CD4-positive, alpha-beta T cell treated with Interleukin-4 for 1 hour (primary cell): ENCODE measurements around the gene RHCE.
"Not testable (repeated sequence)": the region's sequence is repeated elsewhere in the genome, so short reads cannot be mapped to it uniquely, and the experiment has no call there.

ENCODE experiments used
- DNase-seq, 2 donors: peaks; one replicate each; pipeline ENCODE4 v3.0.0-alpha.2; 2020 to 2022

The RHCE gene

DNA sequence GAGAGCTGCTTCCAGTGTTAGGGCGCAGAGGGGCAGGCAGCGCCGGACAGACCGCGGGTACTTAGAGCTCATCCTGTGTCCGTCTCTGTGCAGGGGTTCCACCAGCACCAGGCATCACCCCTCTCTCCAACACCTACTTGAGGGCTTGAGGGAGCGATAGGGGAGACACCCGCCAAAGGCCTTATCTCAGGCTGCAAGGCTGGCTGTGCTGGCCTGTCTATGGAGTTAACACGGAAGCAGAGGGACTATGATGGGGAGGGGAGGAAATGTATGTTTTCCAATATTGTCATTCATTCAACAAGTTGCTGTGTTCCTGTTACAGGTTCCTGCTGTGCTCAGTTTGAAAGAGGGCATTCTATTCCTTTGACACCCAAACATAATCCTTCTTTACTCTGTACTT, at the start of gene RHCE:
RHCE (minus strand) TSS at position 111 of the 400 bp plus-strand sequence; CDS start at position 72, 39 bp downstream.
- DNase-seq, result not testable (repeated sequence)

- no peak for DNase-seq
These were observed 48.6 kb upstream of the RHCE start for GRCh38 chr1:25469177-25469576.

DNA sequence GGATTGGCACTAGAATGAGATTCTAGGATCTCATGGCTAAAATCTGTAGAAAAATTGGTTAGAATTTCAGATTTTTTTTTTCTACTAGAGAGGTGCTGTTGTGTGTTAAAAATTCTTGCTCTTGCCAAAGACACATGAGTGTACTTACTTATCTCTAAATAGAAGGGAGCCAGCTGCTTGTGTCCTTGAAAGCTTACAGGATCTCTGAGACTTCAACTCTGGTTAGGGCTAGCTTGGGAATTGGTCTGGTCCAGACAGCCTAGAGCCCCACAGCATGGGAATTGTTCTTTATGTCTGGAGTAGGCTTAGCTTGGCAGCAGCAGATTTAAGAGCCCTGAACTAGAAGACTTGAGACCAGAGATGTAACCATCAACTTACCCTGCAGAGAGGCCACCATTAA, 47.4 kb upstream of the RHCE start:
- no peak for DNase-seq

GRCh38 chr1:25467616-25468015, 47.0 kb upstream of the RHCE start:
- DNase-seq, result no peak

- DNase-seq, result no peak
These were observed 46.6 kb upstream of the RHCE start for GRCh38 chr1:25467193-25467592.

GRCh38 chr1:25462732-25463131, 42.1 kb upstream of the RHCE start:
- no peak for DNase-seq

GRCh38 chr1:25461849-25462248, 41.2 kb upstream of the RHCE start:
- no peak for DNase-seq

DNA sequence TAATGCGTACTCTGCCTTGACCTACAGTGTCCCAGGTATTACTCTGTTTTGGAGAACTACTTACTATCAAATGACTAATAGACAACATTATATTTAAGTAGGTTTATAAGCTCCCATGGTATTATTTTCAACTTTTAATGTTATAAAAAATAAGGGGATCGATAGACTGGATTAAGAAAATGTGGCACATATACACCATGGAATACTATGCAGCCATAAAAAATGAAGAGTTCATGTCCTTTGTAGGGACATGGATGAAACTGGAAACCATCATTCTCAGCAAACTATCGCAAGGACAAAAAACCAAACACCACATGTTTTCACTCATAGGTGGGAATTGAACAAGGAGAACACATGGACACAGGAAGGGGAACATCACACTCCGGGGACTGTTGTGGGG, 40.2 kb upstream of the RHCE start:
- DNase-seq, result not testable (repeated sequence)

GRCh38 chr1:25460020-25460419, 39.4 kb upstream of the RHCE start:
- no peak for DNase-seq

- DNase-seq, result no peak
These were observed 38.1 kb upstream of the RHCE start for GRCh38 chr1:25458541-25459298.

DNA sequence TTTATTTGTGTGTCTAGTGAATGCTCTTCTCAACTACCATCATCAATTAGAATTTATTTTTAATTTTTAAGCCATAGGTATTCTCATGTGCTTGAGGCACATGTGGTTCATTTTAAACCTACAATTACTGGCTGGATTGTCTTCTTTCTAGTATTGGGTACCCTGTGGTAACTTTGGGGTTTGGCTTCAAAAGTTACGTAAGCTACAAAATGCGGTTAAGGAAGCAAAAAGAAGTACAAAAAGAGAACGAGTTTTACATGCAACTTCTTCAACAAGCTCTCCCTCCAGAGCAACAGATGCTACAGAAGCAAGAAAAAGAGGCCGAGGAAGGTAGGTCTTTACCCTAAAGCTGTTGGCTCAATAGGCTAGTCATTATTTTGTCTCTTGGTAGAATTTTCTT, 35.9 kb upstream of the RHCE start:
- DNase-seq, result no peak

- DNase-seq, result no peak
These were observed 31.3 kb upstream of the RHCE start for GRCh38 chr1:25451908-25452307.

- DNase-seq, result no peak
These were observed 30.3 kb upstream of the RHCE start for GRCh38 chr1:25450891-25451290.

GRCh38 chr1:25447547-25447946, 26.9 kb upstream of the RHCE start:
- no peak for DNase-seq

DNA sequence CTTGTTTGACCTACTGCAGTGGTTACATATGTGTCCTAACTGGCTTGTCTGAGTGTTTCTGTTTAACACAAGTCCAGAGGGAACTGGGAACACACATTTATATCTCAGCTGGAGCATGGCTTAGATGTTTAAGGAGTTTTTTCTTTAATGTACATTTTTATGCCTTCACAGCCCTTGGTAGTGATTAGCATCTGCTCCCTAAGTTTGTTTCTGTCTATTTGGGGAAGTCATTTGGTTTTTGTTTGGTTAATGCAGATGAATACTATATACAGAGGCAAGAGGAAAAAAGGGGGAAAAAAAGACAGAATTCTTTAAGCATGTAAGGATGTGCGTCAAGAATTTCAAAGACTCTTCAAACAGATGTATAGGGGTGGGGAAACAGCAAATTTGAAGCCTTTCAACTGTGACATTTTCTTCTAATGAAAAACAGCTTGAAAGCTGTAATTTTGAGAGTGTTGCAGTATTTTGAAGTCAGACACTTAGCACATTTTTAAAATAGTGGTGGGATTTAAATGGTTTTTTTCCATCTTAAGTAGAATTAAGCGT, 25.4 kb upstream of the RHCE start:
- DNase-seq, result no peak

- not testable (repeated sequence) for DNase-seq
These were observed 24.0 kb upstream of the RHCE start for GRCh38 chr1:25444604-25445003.

DNA sequence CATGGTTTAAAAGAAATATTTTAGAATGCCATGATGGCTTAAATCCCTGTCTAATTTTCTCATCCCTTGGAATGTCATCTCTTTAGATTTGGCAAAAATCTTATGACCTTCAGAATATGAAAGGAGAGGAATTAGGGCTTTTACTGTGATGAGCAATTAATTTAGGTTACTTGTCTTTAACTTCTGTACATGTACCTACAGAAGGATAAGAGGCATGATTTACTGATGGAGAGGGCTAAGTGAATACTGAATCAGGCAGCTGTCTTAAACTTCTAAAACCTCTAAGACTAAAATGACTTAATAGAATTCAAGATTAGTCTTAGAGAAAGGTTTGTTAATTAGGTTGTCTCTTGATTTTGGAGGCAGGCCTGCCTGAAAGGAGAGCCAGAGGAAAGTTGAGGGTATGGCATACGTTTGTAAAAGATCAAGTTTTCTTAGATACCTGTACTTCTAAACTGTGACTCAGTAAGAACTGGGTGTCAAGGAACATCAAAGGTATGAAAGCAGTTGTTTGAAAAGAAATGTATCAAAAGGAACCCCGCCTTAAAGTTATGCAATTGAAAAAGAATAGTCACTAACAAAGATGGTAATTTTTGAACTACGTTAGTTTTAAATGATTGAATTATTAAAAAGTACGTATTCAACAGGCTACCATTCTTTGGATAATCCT, 22.5 kb upstream of the RHCE start:
- DNase-seq, result no peak

DNA sequence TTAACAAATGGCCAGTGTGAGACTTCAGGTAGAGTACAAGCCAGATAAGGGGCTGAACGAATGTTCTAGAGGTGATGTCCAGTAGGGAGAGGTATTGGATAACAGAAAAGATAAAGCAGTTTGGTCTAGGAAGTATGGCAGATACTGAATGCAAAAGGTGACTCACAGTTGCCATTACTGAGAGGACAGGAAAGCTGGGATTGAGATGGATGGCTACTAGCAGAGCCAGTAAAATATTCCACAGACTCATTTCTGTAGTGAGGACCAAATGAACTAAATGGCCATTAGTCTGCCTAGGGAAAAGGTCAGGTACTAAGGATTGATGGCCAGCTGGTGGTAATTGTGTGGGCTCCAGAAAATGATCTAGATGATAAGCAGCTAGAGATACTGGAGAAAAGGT, 21.6 kb upstream of the RHCE start:
- DNase-seq, result no peak

- DNase-seq, result no peak
These were observed 18.7 kb upstream of the RHCE start for GRCh38 chr1:25439287-25439686.

GRCh38 chr1:25437672-25438071, 17.0 kb upstream of the RHCE start:
- DNase-seq, result no peak

GRCh38 chr1:25435397-25436108, 14.9 kb upstream of the RHCE start:
- no peak for DNase-seq

GRCh38 chr1:25433389-25434186, 13.0 kb upstream of the RHCE start:
- DNase-seq, result no peak
